GM21360 (cell line): ENCODE data around the gene C4orf46.
A peak's percentile ranks its signal among the peaks of the same experiment; 100 is the strongest.
"Not testable (repeated sequence)": the region's sequence is repeated elsewhere in the genome, so short reads cannot be mapped to it uniquely, and the experiment has no call there.

Source experiments
- ATAC-seq: cut with Tn5 transposase; IDR thresholded peaks from one replicate; pipeline ENCODE4 v1.9.1; 2021; ENCODE audit warnings: mild to moderate bottlenecking, moderate library complexity; ENCODE audit not compliant: unreplicated experiment

C4orf46 gene

GRCh38 chr4:158671665-158671914, at the start of gene C4orf46:
TSS of gene C4orf46 (minus strand) at chr4:158671887. CDS start at chr4:158671801, 86 bp downstream.
- no peak for ATAC-seq

- ATAC-seq: no peak
Measured at GRCh38 chr4:158715802-158716201, 44.1 kb upstream of the C4orf46 start.

GRCh38 chr4:158714937-158715336, 43.2 kb upstream of the C4orf46 start:
- ATAC-seq: no peak

GRCh38 chr4:158712622-158713021, 40.9 kb upstream of the C4orf46 start:
- not testable (repeated sequence) for ATAC-seq

- no peak for ATAC-seq
Measured at GRCh38 chr4:158710814-158711213, 39.1 kb upstream of the C4orf46 start.

GRCh38 chr4:158704274-158704673, 32.6 kb upstream of the C4orf46 start:
- ATAC-seq: no peak

- ATAC-seq: no peak
Measured at GRCh38 chr4:158688813-158689212, 17.1 kb upstream of the C4orf46 start.

- no peak for ATAC-seq
Measured at GRCh38 chr4:158682066-158682465, 10.4 kb upstream of the C4orf46 start.

GRCh38 chr4:158681629-158682028, 9.9 kb upstream of the C4orf46 start:
- no peak for ATAC-seq

- ATAC-seq: no peak
Measured at GRCh38 chr4:158678767-158679166, 7.1 kb upstream of the C4orf46 start.

- ATAC-seq: no peak
Measured at GRCh38 chr4:158676076-158676475, 4.4 kb upstream of the C4orf46 start.

GRCh38 chr4:158673633-158674032, 1.9 kb upstream of the C4orf46 start:
- no peak for ATAC-seq

- peak; percentile 84 for ATAC-seq
Measured at GRCh38 chr4:158671915-158672806, 474 bp upstream of the C4orf46 start, which contains the start of gene ETFDH. TSS of gene ETFDH (plus strand) at chr4:158672296. CDS start at chr4:158672457, 161 bp downstream.

GRCh38 chr4:158670975-158671664, 567 bp downstream of the C4orf46 start:
- peak; percentile 30 for ATAC-seq

- no peak for ATAC-seq
Measured at GRCh38 chr4:158669310-158669709, 2.4 kb downstream of the C4orf46 start.

GRCh38 chr4:158667651-158668198, 4.0 kb downstream of the C4orf46 start:
- no peak for ATAC-seq

- ATAC-seq: no peak
Measured at GRCh38 chr4:158666892-158667291, 4.8 kb downstream of the C4orf46 start.

GRCh38 chr4:158664806-158665205, 6.9 kb downstream of the C4orf46 start:
- ATAC-seq: no peak

GRCh38 chr4:158663707-158664625, 7.7 kb downstream of the C4orf46 start:
- ATAC-seq: not testable (repeated sequence)

- not testable (repeated sequence) for ATAC-seq
Measured at GRCh38 chr4:158663255-158663654, 8.4 kb downstream of the C4orf46 start.

GRCh38 chr4:158657291-158657690, 14.4 kb downstream of the C4orf46 start:
- no peak for ATAC-seq
